Gastrocnemius medialis (tissue), 4 donors: ENCODE data around the gene SV2B.

ENCODE experiments used
- CTCF ChIP-seq, 5 experiments: fragments of 450-650 bp in 3 of 5; fragments of 200-600 bp in 2 of 5; sonication (generic) in 2 of 5; IDR thresholded peaks in 4 of 5; conservative IDR thresholded peaks in 1 of 5; 1 replicate in 4 of 5; 2 replicates in 1 of 5; pipeline ENCODE4 v1.5.1; 2016 to 2019; ENCODE audit warnings: antibody characterized with exemption in 5 of 5, mild to moderate bottlenecking in 3 of 5, moderate library complexity in 3 of 5
- POLR2A ChIP-seq, 2 donors: fragments of 450-650 bp; IDR thresholded peaks; one replicate each; pipeline ENCODE4 v1.6.1; 2017; ENCODE audit warnings: antibody characterized with exemption in 2 of 2, mild to moderate bottlenecking in 2 of 2, moderate library complexity in 2 of 2

DNA sequence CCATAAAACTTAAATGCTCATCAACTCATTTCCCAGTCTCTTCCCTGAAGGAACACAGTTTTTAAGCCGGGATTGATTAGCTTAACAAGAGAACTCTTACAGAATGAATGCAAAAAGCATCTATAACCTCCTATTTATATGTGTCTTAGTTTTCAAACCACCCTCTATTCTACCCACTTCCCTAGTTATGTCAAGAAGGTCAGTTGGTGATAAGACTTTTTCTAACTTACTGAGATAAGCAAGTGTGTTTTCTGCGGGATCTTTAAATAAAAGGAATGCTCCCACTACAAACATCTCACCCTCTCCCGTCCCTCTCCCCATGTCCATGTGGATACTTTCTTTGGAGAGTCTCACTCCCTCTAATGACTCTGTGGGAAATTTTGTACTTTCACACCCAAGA lies 218.5 kb downstream of the SV2B start:
- TF ChIP-seq CTCF (IDR thresholded peaks at IDR 0.05 in 4 of 5, conservative IDR thresholded peaks at IDR 0.05 in 1 of 5) (no peak), POLR2A (IDR thresholded peaks at IDR 0.05) (no peak)
